GM18867 (cell line): ENCODE data around the gene BRIP1.
"Not testable (repeated sequence)": the region's sequence is repeated elsewhere in the genome, so short reads cannot be mapped to it uniquely, and the experiment has no call there.

Source experiments
- ATAC-seq: cut with Tn5 transposase; IDR thresholded peaks from one replicate; pipeline ENCODE4 v1.9.1; 2021; ENCODE audit warnings: mild to moderate bottlenecking, moderate library complexity; ENCODE audit not compliant: unreplicated experiment

BRIP1 gene

DNA sequence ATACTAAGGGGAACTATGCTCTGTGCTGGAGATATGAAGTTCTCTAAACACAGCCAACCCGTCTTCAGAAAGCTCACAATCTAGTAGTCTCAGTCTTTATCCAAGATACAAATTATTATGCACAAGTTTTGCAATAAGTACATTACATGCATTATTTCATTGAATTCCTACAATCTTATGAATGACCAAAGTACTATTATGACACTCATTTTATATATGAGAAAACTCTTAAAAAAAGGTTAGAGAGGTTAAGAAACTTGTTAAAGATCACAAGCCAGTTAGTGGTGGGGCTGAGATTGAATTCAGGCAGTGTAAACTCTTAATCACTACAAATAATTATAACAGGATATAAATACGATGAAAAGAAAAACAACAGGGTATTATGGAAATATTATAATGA, 4.7 kb upstream of the BRIP1 start:
- ATAC-seq: no peak

DNA sequence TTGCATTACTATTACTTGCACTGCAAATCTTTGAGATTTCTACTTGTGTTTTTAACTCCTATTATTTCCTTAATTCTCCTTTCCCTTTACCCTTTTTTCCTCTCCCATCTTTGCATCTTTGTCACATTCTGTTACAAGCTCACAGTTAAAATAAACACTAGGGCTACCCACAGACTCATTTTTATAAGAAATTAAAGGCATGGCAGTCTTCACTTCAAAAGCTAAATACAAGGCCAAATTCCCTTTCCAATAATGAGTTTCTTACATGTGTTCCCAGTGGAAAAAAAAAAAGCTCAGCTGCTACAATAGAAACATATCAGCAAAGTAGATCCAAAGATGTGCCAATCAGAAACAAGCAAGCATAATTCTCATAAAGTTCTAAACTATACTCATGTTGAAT, 3.7 kb upstream of the BRIP1 start:
- ATAC-seq: no peak

DNA sequence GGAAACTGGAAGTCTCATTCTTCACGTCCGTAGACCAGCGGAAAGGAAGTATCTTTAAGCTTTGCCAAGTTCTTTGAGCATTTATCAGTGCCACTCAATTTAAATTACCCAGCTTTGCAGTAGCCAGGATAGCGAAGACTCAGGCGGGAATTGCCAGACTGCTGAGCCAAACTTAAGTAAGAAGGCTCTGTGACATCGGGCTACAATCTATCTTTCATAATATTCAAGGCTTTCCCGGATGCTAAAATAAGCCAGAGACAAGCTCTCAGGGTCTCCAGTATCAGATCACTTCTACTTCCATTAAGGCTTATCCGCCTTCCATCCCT, 436 bp upstream of the BRIP1 start:
- no peak for ATAC-seq

DNA sequence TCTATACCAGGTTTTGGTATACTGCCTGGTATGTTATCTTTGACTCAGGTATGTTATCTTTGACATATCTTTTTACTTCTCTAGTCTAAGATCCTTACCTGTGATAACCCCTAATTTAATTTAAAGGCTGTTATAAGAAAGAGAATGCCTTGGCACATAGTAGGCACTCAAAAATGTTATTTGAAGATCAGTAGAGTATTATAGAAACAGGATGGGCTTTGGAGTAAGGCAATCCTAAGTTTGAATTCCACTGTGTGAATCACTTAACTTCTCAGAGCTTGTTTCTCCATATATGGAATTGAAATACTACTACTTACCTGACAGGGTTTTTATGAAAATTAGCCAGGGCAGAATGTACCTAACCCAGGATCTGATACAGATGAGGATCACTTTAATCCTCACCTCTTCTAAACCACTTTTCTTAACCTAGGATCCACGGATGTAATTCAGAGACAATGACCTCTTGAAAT, 1.2 kb downstream of the BRIP1 start:
- no peak for ATAC-seq

DNA sequence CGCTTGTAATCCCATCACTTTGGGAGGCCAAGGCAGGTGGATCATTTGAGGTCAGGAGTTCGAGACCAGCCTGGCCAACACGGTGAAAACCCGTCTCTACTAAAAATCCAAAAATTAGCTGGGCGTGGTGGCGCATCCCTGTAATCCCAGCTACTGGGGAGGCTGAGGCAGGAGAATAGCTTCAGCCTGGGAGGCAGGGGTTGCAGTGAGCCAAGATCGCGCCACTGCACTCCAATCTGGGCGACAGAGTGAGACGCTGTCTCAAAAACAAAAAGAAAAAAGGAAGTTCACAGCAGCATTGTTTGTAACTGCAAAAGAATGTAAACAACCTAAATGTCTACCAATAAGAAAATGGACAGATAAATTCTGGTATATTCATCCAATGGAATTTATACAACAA, 2.9 kb downstream of the BRIP1 start:
- not testable (repeated sequence) for ATAC-seq

DNA sequence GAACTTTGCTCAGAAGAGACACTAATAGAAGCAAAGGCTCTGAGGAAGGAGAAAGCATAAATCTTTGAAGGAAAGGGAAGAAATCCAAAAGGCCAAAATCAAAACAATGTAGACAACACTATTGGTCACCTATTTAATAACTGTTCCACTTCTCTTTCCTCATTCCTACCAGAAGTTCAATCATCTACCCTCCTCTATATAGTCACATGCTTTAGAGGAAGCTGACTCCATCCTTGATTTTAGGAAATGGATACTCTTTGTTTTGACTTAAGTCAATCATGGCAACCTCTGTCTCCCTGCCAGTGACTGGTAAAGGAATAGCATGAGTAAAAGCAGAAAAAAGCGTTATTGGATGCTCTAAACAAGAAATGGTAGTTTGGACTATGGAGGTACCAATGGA, 7.3 kb downstream of the BRIP1 start:
- ATAC-seq: no peak

DNA sequence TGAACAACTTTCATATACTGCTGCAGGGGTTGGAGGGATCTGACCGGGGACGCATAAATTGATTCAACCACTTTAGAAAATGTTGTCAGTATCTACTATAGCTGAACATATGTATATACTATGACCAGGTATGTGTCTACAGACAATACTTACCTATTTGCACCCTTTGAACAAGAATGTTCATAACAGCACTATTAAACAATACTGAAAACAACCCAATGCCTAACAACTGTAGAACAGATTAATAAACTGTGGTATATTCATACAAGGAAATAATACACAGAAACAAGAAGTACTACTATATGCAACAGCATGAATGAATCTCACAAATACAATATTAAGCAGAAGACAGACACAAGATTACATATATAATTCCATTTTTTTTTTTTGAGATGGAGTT, 10.5 kb downstream of the BRIP1 start:
- ATAC-seq: no peak

DNA sequence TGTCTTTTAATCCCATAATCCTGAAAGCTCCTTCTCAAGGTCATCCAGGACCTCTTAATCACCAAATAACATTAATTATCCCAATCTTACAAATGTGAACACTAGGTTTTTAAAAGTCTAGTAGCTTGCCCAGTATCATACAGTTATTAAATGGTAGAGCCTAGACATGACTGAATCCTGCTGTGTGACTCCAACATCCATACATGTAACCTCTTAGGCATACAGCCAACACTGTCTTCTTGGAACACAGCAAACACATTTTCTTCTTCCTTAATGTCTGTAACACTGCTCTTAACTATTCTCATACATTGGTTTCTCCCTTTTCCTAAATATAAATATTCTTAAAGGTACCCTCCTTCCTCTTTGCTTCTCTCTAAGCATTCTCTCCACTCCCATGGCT, 13.7 kb downstream of the BRIP1 start:
- no peak for ATAC-seq

DNA sequence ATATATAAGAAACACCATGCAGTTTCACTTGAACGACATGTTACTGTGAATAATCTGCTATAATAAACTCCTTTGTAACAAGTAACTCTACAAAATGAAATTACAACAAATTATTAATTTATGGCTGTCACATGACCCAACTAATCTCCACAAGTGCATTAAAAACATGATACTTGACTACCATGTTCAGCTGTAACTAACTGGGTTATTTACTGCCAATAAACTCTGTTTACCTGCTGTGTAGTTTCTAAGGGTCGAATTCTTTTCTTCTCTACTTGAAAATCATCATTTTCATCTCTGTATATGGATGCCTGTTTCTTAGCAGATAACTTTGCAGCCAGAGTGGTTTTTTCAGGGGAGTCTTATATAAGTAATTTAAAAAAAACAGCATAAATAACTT, 14.4 kb downstream of the BRIP1 start:
- no peak for ATAC-seq

DNA sequence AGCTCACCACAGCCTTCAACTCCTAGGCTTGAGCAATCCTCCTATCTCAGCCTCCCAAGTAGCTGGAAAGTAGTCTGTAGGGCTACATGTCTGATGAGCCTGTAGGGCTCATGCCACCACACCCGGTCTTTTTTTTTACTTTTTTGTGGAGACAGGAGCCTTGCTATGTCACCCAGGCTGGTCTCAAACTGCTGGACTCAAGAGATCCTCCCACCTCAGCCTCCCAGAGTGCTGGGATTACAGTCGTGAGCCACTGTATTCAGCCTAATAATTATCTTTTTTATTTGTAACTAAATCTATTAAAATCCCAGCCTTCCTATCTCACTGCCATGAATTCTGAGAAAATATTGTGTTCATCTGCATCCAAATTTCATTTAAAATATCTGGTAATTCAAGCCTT, 15.1 kb downstream of the BRIP1 start:
- no peak for ATAC-seq

DNA sequence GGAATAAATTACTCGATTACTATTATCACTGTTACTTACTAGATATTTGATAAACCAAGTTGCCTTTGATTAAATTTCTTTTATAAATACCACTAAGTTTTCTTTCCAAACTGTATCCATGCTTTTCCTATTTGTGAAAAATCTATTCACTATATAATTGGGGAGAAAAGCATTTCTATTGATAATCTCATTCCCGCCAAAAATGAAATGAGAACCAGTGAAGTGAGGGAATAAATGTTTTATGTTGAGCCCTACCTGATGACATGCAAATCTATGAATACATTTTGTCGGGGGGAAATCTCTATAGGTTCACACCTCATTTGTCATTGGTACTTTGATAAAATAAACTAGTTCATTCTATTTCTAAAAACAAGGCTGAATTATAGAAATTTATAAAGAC, 15.7 kb downstream of the BRIP1 start:
- no peak for ATAC-seq

DNA sequence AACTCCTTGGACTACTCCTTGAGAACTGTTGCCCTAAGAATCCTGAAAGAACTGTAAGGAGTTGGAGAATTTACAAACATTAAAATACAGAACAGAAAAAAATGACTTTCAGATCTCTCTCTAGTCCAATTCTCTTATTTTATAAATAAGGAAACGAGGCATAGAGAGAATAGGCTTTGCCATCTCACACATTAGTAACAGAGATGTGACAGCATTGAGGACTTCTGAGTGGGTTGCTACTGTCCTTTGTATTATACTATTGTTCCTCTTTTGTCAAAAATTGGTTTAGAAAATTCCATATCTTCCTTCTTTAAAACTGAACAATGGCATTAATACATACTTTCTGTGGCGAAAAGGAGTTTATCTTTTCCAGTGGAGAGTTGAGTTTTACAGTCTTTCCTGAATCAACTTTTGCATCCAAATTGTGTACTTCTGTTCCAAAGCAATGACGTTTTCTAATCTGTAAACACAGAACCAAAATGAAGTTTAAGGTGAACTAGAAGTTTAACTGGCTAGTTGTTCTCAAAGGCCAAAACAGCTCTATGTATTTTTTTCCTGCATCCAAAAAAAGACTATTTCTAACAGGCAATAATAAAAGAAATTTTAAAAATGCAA, 16.5 kb downstream of the BRIP1 start:
- ATAC-seq: no peak

DNA sequence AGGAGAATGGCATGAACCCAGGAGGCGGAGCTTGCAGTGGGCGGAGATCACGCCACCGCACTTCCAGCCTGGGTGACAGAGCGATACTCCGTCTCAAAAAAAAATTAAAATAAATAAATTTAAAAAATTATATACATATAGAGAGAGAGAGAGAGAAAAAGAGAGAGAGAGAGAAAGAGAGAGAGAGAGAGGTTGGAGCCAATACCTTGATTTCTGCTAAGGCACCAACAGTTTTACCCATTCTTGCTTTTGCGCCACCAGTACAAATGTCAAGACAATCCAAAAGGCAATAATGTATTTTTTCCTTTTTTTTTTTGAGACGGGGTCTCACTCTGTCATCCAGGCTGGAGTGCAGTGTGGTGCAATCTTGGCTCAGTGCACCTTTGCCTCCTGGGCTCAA, 17.2 kb downstream of the BRIP1 start:
- no peak for ATAC-seq

DNA sequence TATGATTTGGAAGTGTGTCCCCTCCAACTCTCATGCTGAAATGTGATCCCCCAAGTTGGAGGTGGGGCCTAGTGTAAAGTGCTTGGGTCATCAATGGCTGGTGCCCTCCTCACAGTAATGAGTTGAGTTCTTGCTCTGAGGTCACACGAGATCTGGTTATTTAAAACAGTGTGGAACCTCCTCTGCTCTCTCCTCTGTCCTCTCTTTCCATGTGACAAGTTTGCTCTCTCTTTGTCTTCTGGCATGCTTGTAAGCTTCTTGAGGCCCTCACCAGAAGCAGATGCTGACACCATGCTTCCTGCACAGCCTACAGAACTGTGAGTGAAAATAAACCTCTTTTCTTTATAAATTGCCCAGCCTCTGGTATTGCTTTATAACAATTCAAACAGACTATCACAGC, 19.9 kb downstream of the BRIP1 start:
- ATAC-seq: no peak

DNA sequence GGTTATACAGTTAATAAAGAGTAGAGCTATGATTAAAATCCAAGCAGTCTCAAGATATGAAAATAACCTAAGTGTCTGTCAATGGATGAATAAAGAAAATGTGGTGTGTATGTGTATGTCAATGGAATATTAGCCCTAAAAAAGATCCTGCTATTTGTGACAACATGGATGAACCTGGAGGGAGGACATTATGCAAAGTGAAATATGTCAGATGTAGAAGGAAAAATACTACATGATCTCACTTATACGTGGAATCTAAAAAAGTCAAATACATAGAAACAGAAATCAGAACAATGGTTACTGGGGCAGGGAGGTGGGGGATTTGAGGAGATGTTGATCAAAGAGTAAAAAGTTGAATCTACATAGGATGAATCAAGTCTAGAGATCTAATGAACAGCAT, 20.4 kb downstream of the BRIP1 start:
- no peak for ATAC-seq

DNA sequence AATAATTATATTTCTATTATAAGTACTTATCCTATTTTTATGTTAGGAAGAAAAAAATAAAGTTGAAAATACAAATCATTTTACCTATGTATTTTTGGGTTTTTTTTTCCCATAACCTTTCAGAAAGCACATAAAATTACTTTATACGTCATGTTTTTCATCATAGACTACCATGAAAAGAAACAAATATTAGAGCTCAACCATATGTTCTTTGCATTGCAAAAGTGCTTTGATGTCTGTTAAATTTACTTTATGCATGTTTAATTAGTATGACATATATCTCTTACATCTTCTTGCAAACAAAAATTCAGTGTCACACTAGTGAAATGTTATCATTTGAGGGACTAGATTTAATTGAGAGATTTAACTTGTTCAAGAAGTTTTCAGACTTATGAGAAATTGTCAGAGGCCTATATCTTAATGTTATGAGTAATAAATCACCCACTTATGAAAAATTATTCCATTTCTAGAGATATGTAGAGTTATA, 24.0 kb downstream of the BRIP1 start:
- no peak for ATAC-seq

DNA sequence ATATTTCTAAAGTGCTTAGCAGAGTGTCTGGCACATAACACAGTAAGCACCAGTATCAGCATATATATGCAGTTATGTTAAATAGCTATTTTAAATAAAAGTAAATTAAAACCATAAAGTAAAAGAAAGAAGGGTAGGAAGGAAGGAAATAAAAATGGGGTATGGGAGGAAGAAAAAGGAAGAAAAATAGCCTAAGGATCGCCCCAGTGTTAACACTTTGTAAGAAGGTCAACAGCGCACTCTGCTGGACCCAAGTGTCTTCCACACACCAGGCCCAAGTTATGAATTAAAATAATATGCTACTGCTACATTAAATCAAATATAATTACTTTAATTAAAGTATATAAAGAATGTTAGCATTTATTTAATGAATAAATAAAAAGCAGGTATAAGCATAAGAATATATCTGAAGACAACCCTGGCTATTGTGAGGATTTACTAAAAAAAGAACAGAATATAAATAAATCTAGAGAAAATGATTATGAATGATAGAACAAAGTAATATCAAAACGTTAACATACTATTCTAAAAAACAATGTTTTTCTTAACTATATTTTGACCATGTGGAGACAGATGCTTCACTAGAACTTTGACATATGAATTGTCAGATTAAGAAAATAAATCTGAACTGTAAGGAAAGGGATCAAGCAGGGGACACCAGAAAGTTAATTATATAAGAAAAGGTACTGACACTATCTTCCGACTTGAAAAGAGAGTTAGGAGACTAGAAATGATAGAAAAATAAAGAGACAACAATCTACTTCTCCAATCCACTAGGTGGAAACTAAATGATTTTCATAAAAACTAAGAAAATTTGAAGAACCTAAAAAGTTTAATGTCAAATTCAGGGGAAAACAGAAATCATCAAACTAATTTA, 25.9 kb downstream of the BRIP1 start:
- ATAC-seq: no peak

DNA sequence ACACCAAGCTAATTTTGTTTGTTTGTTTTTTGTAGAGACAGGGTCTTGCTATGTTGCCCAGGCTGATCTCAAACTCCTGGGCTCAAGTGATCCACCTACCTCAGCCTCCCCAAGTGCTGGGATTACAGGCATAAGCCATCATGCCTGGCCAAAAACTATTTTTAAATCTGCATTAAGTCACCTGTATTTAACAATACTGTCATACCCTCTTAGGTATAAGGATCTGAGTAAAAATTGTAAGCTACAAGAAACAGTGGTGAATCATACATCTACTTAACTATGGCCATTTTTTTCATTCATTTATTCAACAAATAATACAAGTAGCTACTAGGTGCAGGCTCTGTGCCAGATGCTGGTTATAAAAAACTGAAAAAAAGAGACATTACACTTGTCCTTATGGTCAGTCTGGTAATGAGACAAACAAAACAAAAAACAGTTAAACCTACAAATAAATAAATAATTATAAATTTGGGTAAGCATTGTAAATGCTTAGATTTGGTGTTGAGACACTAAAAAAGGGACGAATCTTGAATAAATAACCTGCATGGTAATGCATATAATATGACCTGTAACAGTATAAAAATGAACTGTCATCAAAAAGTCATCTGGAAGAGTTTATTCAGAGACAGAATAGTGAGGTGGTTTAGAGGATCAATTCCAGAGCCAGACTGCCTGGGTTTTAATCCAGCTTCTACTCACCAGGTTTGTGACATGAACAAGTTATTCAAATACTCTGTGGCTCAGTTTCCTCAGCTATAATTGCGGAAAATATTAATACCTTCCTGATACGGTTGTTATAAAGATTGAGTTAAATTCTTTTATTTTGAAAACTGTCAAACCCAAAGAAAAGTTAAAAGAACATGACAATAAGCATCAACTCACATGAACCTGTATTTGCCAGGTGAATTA, 26.8 kb downstream of the BRIP1 start:
- no peak for ATAC-seq

DNA sequence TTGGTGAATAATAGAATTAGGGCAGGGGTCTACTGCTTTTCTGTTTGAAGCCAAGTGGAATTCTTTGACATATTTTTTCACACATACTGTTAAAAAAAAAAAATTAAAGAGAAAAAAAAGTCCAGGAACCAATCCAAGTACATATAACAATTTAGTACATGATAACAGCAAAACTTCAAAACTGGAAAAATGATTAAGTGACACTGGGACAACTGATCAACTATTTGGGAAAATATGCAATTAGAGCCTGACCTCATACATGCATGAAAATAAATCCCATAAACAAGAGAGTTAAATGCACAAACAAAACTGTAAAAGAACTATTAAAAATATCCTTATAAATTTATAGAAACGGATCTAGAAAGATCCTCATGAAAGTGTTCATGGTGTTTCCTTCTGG, 27.7 kb downstream of the BRIP1 start:
- no peak for ATAC-seq

DNA sequence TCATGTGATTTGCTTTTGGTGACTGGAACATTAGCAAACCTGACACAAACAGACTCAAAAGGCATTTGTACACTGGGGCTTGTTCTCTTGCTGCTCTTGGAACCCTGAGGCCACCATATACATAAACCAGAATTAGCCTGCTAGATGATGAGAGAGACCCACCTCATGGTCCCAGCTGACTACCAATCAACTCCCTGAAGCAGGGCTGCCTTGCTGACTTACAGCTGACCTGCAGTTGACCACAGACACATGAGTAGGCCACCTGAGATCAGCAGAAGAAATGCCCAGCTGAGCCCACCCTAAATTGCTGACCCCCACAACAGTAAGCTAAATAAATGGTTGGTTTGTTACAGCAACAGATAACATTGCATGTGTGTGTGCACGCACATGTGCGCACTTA, 28.7 kb downstream of the BRIP1 start:
- ATAC-seq: no peak

DNA sequence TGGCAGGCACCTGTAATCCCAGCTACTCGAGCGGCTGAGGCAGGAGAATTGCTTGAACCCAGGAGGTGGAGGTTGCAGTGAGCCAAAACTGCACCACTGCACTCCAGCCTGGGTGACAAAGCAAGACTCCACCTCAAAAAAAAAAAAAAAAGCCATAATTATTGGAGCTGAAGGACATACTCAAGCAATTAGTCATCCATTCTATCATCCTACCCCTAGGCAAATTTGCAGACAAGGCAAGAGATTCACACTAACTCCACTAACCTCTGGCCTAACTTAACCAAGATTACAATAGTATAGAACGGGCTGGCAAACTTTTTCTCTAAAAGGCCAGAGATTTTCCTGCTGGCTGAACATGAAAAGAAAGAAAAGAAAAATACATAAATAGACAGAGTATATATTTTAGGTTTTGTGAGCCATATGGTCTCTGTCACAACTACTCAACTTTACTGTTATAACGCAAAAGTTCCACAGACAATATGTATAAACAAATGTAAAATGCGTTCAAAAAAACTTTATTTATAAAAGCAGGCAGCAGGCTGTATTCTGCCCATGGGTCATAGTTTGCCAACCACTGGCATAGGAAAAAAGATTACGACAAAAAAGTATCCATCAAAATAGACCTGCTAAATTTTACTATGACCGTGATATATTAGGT, 29.7 kb downstream of the BRIP1 start:
- no peak for ATAC-seq
